NT2/D1 (cell line): Measurements from ENCODE around the gene TRIM14.

Experiments
- DNase-seq: peaks from one replicate; pipeline ENCODE4 v3.0.0-alpha.2; 2011; ENCODE audit warnings: low read depth, low spot score
- H3K27me3 ChIP-seq: 2 replicates; pipeline ENCODE4 v1.6.0; 2011; ENCODE audit warnings: mild to moderate bottlenecking; ENCODE audit not compliant: insufficient read length, insufficient read depth
- H3K36me3 ChIP-seq: 2 replicates; pipeline ENCODE4 v1.6.1; 2011; ENCODE audit warnings: mild to moderate bottlenecking, low read length, mixed read lengths; ENCODE audit not compliant: insufficient read depth, insufficient read length
- H3K4me1 ChIP-seq: 2 replicates; pipeline ENCODE4 v1.5.1; 2011; ENCODE audit not compliant: insufficient read depth, insufficient read length
- H3K4me3 ChIP-seq: 2 replicates; pipeline ENCODE4 v1.5.1; 2011; ENCODE audit warnings: low read depth; ENCODE audit not compliant: insufficient read length
- H3K9ac ChIP-seq: 2 replicates; pipeline ENCODE4 v1.6.0; 2011; ENCODE audit warnings: low read depth; ENCODE audit not compliant: insufficient read length
- H3K9me3 ChIP-seq: 2 replicates; pipeline ENCODE4 v1.5.1; 2011; ENCODE audit warnings: mild to moderate bottlenecking, low read length; ENCODE audit not compliant: insufficient read depth
- SUZ12 ChIP-seq: IDR thresholded peaks from 2 replicates; pipeline ENCODE4 v1.6.1; 2011; ENCODE audit not compliant: insufficient read length, insufficient read depth; ENCODE audit errors: extremely low read depth
- YY1 ChIP-seq: IDR thresholded peaks from 2 replicates; pipeline ENCODE4 v1.6.1; 2011; ENCODE audit not compliant: insufficient read length, insufficient read depth
- ZNF274 ChIP-seq: IDR thresholded peaks from 2 replicates; pipeline ENCODE4 v1.6.1; 2011; ENCODE audit warnings: mild to moderate bottlenecking, low read depth, low read length

TRIM14 gene

DNA sequence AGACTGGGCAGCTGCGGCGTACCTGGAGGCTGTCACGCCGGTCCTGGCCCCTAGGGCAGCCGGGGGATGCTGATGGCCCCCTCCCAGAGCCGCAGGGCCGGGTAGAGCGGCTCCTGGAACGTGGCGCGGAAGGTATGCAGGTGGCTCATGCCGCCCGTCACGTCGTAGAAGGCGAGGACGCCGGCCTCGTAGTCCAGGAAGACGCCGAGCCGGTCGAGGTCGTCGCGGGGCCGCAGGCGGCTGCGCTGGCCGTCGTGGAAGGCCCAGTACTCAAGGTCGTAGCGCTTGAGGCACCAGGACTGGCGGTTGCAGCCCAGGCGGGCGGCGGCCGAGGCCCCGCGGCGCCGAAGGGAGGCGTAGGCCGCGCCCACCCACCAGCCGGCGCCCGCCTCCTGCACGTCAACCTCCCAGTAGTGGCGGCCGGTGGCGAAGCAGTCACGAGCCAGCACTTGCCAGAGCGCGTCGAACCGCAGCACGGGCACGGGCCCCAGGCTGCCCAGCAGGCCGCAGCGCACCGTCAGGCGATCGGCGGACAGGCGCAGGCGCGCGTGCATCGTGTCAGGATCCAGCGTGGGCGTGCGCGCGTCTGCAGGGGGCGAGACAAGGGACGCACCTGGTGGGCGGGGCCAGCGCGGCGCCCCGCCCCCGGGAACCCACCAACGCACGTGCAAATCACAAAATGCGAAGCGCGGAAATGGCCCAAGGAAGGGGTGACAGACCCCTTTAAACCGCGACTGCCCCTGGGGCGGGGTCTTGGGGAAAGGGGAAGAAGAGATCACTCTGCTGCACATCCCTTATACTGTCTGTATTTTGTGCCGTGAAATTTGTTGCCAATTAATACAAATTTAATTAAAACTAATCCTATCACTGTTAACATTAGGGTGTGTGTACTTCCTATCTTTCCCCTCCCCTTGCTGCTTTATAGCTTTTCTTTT, 31.3 kb downstream of the TRIM14 start:
- Histone ChIP-seq H3K9ac (no peak overlapping the region), H3K27me3 (no peaks in the 10 kb centered on the region), H3K36me3 (peaks cover 45% of the 10 kb centered on the region), H3K4me1 (peaks cover 13% of the 10 kb centered on the region), H3K4me3 (no peak overlapping the region), H3K9me3 (no peaks in the 10 kb centered on the region)
- DNase-seq, result no peak
- TF ChIP-seq ZNF274, result no peak
- TF ChIP-seq SUZ12, result no peak
- no peak for TF ChIP-seq YY1

DNA sequence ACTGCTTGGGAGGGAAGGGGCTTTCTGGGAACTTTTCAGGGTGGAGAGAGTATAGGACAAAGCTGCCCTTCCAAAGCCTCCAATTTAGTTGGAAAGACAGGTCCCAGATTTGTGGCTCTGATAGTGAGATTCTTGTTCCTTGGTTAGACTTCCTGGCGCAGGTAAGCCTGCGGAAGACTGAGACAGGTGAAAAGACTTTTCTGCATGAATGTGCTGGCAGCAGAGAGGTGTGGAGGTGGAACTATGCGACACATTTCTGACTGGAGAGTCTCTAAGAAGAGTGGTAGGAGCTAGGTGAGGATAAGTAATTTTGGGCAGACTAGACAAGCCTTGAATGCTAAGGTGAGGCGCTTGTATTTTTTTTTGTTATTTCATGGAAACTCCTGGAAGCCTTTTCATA, 32.6 kb downstream of the TRIM14 start:
- Histone ChIP-seq H3K9me3 (no peaks in the 10 kb centered on the region), H3K9ac (no peak overlapping the region), H3K4me3 (no peak overlapping the region), H3K36me3 (peaks cover 57% of the 10 kb centered on the region), H3K27me3 (no peaks in the 10 kb centered on the region), H3K4me1 (peaks cover 9% of the 10 kb centered on the region)
- DNase-seq, result no peak
- no peak for TF ChIP-seq ZNF274
- no peak for TF ChIP-seq YY1
- no peak for TF ChIP-seq SUZ12

DNA sequence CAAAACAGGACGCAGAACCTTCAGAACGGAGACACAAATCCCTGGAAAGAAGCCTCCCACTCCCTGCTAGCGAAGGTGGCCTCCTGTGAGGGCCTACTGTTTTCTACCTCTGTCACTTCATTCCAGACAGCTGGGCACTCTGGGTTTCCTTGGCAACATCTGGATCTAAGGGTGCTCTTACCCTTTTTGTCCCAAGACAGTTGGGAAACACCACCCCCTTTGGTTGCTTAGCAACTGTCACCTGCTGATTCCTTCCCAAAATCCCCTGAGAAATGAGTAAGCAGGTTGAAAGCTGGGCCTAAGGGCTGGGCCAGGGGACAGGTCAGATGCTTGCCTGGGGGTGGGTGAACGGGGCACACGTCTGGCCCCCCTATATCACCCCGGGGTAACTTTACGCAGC, 33.1 kb downstream of the TRIM14 start:
- Histone ChIP-seq H3K9ac (no peak overlapping the region), H3K9me3 (no peaks in the 10 kb centered on the region)
- TF ChIP-seq ZNF274 (no peak), YY1 (no peak)

DNA sequence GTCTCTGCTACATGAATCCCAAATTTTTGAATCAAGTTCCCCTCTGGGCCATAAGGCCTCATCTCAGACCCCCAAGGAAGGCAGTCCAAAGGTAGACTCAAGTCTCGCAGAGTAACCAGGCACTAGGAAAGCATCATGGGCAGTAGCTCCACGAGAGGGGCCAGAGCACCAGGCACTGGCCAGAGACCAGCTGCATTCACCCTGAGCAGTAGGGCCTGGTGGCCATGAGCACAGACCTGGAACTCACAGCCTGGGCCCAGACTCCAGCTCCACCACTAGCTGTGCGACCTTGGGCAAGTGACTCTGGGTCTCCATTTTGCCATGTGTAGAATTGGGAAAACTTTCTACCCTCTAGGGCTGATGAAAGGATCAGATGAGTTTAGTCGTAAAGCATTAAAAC, 34.0 kb downstream of the TRIM14 start:
- TF ChIP-seq SUZ12 (no peak), ZNF274 (no peak), YY1 (no peak)
- H3K4me3 ChIP-seq, result no peak overlapping the region
- H3K36me3 ChIP-seq, result peaks cover 66% of the 10 kb centered on the region
- DNase-seq, result no peak
- peaks cover 7% of the 10 kb centered on the region for H3K4me1 ChIP-seq
- no peaks in the 10 kb centered on the region for H3K27me3 ChIP-seq
- H3K9me3 ChIP-seq, result no peaks in the 10 kb centered on the region
- no peak overlapping the region for H3K9ac ChIP-seq

More for the DNA sequence above, 33.1 kb downstream of the TRIM14 start:
- Histone ChIP-seq H3K4me1 (peaks cover 7% of the 10 kb centered on the region), H3K36me3 (peaks cover 60% of the 10 kb centered on the region), H3K4me3 (no peak overlapping the region), H3K27me3 (no peaks in the 10 kb centered on the region)
- DNase-seq, result no peak

DNA sequence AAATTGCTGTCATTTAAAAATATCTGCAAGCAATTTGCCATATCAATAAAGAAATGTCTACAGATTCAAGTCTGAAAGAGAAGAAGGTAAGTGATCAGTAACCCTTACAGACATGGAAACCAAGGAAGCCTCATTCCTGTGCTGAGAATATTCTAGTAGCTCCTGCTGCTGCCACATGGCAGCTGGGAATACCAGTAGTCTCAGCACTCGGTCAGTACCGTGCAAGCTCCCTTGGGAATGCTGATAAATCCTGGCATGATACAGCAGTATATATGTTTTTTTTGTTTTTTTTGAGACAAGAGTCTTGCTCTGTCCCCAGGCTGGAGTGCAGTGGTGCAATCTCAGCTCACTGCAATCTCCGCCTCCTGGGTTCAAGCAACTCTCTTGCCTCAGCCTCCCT, 34.6 kb downstream of the TRIM14 start:
- H3K9ac ChIP-seq, result no peak overlapping the region
- H3K27me3 ChIP-seq, result no peaks in the 10 kb centered on the region
- peaks cover 71% of the 10 kb centered on the region for H3K36me3 ChIP-seq
- TF ChIP-seq YY1 (no peak), ZNF274 (no peak), SUZ12 (no peak)
- DNase-seq, result no peak
- peaks cover 7% of the 10 kb centered on the region for H3K4me1 ChIP-seq
- H3K4me3 ChIP-seq, result no peak overlapping the region
- H3K9me3 ChIP-seq, result no peaks in the 10 kb centered on the region

DNA sequence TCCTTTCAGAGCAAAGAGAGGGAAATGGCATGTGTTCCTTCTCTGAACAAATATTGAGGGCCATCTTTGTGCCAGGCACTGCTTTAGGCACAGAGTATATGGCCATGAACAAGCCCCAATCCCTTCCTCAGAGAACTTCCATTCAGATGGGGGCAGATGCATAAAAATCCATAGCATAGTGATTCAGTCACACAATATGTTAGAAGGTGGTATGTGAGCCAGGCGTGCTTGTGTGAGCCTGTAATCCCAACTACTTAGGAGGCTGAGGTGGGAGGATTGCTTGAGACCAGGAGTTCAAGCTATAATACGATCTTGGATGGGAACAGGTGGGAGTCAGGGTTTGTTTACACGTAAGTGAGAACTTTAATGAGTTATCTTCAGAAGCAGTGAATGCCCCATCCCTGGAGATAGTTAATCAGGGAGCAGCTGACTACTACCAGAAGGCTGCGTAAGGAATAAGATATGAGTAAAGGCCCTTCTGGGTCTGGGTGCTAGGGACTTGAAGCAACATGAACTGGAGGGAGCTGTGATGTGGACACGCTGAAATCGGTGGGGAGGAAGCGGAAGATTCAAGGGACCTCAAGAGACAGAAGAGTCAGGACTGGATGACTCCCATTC, 35.3 kb downstream of the TRIM14 start:
- Histone ChIP-seq H3K4me3 (no peak overlapping the region), H3K27me3 (no peaks in the 10 kb centered on the region), H3K36me3 (peaks cover 76% of the 10 kb centered on the region), H3K9me3 (no peaks in the 10 kb centered on the region), H3K4me1 (peaks cover 7% of the 10 kb centered on the region), H3K9ac (no peak overlapping the region)
- no peak for DNase-seq
- TF ChIP-seq ZNF274 (no peak), SUZ12 (no peak), YY1 (no peak)

DNA sequence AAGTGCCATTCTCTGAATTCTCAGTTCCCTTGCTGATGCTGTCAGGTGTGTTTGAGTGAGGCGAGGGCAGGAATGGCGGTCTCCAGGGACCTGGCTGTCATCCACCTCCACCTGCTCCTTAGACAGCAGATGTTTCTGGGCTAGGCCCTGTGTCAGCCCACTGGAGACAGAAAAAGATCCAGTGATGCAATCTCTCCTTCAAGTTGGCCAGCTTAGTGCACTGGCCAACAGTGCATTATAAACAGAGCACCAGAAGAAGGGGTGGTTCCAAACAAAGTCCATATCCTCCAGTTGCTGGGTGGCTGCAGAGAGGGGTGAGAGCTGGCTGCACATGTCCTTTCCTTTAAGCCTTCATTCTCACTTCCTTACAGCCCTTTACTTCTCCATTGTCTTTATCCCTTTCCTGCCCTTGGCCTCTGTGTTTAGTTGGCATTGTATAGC, 35.9 kb downstream of the TRIM14 start:
- Histone ChIP-seq H3K9ac (no peak overlapping the region), H3K9me3 (no peaks in the 10 kb centered on the region), H3K36me3 (peaks cover 79% of the 10 kb centered on the region), H3K4me1 (peaks cover 7% of the 10 kb centered on the region), H3K4me3 (no peak overlapping the region), H3K27me3 (no peaks in the 10 kb centered on the region)
- no peak for DNase-seq
- TF ChIP-seq ZNF274, result no peak
- TF ChIP-seq YY1, result no peak
- no peak for TF ChIP-seq SUZ12
